ENCODE measurements around the gene JADE3.
"Not testable (repeated sequence)": the region's sequence is repeated elsewhere in the genome, so short reads cannot be mapped to it uniquely, and the experiment has no call there.

JADE3 gene

GRCh38 chrX:46961574-46962283 is 49.5 kb downstream of the JADE3 start:
- Histone ChIP-seq H3K4me3 (ENCODE audit: low read length) (no peak overlapping the region), H2AFZ (ENCODE audit: low read length) (no peak overlapping the region), H4K20me1 (ENCODE audit: insufficient read depth, low read length) (no peaks in the 10 kb centered on the region), H3K27me3 (replicated peaks; ENCODE audit: insufficient read depth, low read length) (no peaks in the 10 kb centered on the region), H3F3A (ENCODE audit: insufficient read depth, low read length) (no peaks in the 10 kb centered on the region), H3K79me2 (ENCODE audit: low read length) (peaks cover 5% of the 10 kb centered on the region), H3K9ac (ENCODE audit: low read length) (no peak overlapping the region), H3K27ac (ENCODE audit: low read length) (no peak overlapping the region), H3K9me2 (replicated peaks; ENCODE audit: insufficient read depth, low read length) (no peaks in the 10 kb centered on the region), H3K36me3 (replicated peaks; ENCODE audit: insufficient read depth, low read length) (no peaks in the 10 kb centered on the region), H3K9me3 (replicated peaks; ENCODE audit: insufficient read depth, low read length) (no peaks in the 10 kb centered on the region), H3K4me1 (ENCODE audit: low read length) (no peaks in the 10 kb centered on the region), H3K4me2 (ENCODE audit: low read depth, low read length) (no peak overlapping the region)
- no peak for DNase-seq
- TF ChIP-seq CTCF (IDR thresholded peaks at IDR 0.05; ENCODE audit: low read length) (no peak), EZH2phosphoT487 (IDR thresholded peaks at IDR 0.05; ENCODE audit: low read length) (no peak), EZH2 (optimal IDR thresholded peaks at IDR 0.05; ENCODE audit: low read depth, low read length) (no peak)

DNA sequence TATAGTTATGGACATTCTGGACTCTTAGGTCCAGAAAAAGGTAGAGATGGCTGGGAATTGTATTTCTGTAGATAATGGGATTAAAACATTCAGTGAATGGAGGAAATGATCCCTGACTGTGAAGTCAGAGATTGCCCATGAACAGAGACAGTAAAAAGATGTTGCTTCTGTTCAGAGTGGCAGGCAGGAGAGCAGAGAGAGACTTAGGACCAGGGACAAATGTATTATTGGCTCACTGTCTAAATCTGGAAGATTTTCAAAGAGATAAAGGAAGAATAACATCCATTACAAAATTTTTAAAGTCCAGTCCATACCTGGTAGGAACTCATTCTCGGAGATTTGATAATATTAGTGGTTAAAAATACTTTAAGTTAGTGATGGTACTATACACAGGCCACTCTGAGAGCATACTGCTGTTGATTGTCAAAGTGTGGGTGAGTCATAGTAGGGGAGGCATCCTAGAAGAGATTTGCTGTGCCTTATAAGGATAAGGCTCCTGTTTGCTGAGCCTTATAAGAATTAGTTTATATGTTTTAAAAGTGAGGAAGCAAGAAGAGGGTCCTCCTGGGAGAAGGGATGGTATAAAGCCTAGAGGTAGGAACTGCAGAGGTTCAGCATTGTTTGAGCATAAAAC is 53.0 kb downstream of the JADE3 start:
- H3K9ac ChIP-seq (ENCODE audit: low read length): no peak overlapping the region
- no peak overlapping the region for H3K27ac ChIP-seq (ENCODE audit: low read length)
- no peaks in the 10 kb centered on the region for H3K79me2 ChIP-seq (ENCODE audit: low read length)
- TF ChIP-seq EZH2 (optimal IDR thresholded peaks at IDR 0.05; ENCODE audit: low read depth, low read length): no peak
- no peak for TF ChIP-seq CTCF (IDR thresholded peaks at IDR 0.05; ENCODE audit: low read length)
- no peak for TF ChIP-seq EZH2phosphoT487 (IDR thresholded peaks at IDR 0.05; ENCODE audit: low read length)
- H3K36me3 ChIP-seq (replicated peaks; ENCODE audit: insufficient read depth, low read length): no peaks in the 10 kb centered on the region
- H3K9me2 ChIP-seq (replicated peaks; ENCODE audit: insufficient read depth, low read length): no peaks in the 10 kb centered on the region
- H3K4me1 ChIP-seq (ENCODE audit: low read length): no peaks in the 10 kb centered on the region
- H3F3A ChIP-seq (ENCODE audit: insufficient read depth, low read length): no peaks in the 10 kb centered on the region
- no peaks in the 10 kb centered on the region for H3K9me3 ChIP-seq (replicated peaks; ENCODE audit: insufficient read depth, low read length)
- no peaks in the 10 kb centered on the region for H3K27me3 ChIP-seq (replicated peaks; ENCODE audit: insufficient read depth, low read length)
- no peak overlapping the region for H3K4me2 ChIP-seq (ENCODE audit: low read depth, low read length)
- H4K20me1 ChIP-seq (ENCODE audit: insufficient read depth, low read length): no peaks in the 10 kb centered on the region
- H3K4me3 ChIP-seq (ENCODE audit: low read length): no peak overlapping the region
- H2AFZ ChIP-seq (ENCODE audit: low read length): no peak overlapping the region
- DNase-seq: no peak

GRCh38 chrX:46967547-46967946 is 55.3 kb downstream of the JADE3 start:
- Histone ChIP-seq H3K9ac (ENCODE audit: low read length) (no peak overlapping the region), H3K36me3 (replicated peaks; ENCODE audit: insufficient read depth, low read length) (no peaks in the 10 kb centered on the region), H3K9me3 (replicated peaks; ENCODE audit: insufficient read depth, low read length) (no peaks in the 10 kb centered on the region), H3K4me3 (ENCODE audit: low read length) (no peak overlapping the region), H3K4me1 (ENCODE audit: low read length) (no peaks in the 10 kb centered on the region), H3K4me2 (ENCODE audit: low read depth, low read length) (no peak overlapping the region), H2AFZ (ENCODE audit: low read length) (no peak overlapping the region), H3K27ac (ENCODE audit: low read length) (no peak overlapping the region), H3K9me2 (replicated peaks; ENCODE audit: insufficient read depth, low read length) (no peaks in the 10 kb centered on the region), H3F3A (ENCODE audit: insufficient read depth, low read length) (no peaks in the 10 kb centered on the region), H3K27me3 (replicated peaks; ENCODE audit: insufficient read depth, low read length) (no peaks in the 10 kb centered on the region), H4K20me1 (ENCODE audit: insufficient read depth, low read length) (no peaks in the 10 kb centered on the region), H3K79me2 (ENCODE audit: low read length) (no peaks in the 10 kb centered on the region)
- TF ChIP-seq CTCF (IDR thresholded peaks at IDR 0.05; ENCODE audit: low read length): no peak
- DNase-seq: no peak

DNA sequence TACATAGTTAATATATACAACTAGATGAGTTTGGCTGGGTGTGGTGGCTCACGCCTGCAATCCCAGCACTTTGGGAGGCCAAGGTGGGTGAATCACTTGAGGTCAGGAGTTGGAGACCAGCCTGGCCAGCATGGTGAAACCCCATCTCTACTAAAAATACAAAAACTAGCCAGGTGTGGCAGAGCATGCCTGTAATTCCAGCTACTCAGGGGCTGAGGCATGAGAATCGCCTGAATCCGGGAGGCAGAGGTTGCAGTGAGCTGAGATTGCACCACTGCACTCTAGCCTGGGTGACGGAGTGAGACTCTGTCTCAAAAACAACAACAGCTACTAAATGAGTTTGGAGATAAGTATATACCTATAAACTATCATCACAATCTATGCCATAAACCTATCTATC is 64.8 kb downstream of the JADE3 start:
- H3K36me3 ChIP-seq (replicated peaks; ENCODE audit: insufficient read depth, low read length); H3K27me3 ChIP-seq (replicated peaks; ENCODE audit: insufficient read depth, low read length); H3K4me2 ChIP-seq (ENCODE audit: low read depth, low read length); H3K9me3 ChIP-seq (replicated peaks; ENCODE audit: insufficient read depth, low read length); H3K4me3 ChIP-seq (ENCODE audit: low read length); H4K20me1 ChIP-seq (ENCODE audit: insufficient read depth, low read length); H3F3A ChIP-seq (ENCODE audit: insufficient read depth, low read length); DNase-seq; H3K27ac ChIP-seq (ENCODE audit: low read length); H3K9ac ChIP-seq (ENCODE audit: low read length); H3K9me2 ChIP-seq (replicated peaks; ENCODE audit: insufficient read depth, low read length); H3K79me2 ChIP-seq (ENCODE audit: low read length); H3K4me1 ChIP-seq (ENCODE audit: low read length); H2AFZ ChIP-seq (ENCODE audit: low read length): not testable (repeated sequence)

Data from MM.1S (cell line).